ENCODE data around the gene FGFBP2.

GRCh38 chr4:15971068-15971801 lies 8.3 kb upstream of the FGFBP2 start:
- TF ChIP-seq POLR2AphosphoS5 (IDR thresholded peaks at IDR 0.05; ENCODE audit: borderline replicate concordance, low read depth, low read length) (no peak), EZH2 (IDR thresholded peaks at IDR 0.05) (no peak)

Data from SK-N-MC (cell line).